Neural progenitor cell (in vitro differentiated cells): ENCODE results near the gene ERN1.

ENCODE experiments used
- CTCF ChIP-seq: fragments of 200-600 bp; sonication (generic); IDR thresholded peaks from 2 replicates; pipeline ENCODE4 v1.5.1; 2017; ENCODE audit warnings: antibody characterized with exemption, mild to moderate bottlenecking
- EZH2 ChIP-seq: fragments of 200-600 bp; sonication (generic); IDR thresholded peaks from 2 replicates; pipeline ENCODE4 v1.6.1; 2017; ENCODE audit warnings: antibody characterized with exemption, mild to moderate bottlenecking, moderate library complexity

GRCh38 chr17:64092952-64093451 is 36.9 kb downstream of the ERN1 start:
- TF ChIP-seq CTCF: no peak
- no peak for TF ChIP-seq EZH2
